ENCODE measurements around the gene ST14. TPM values are rescaled to one million over a fixed set of nuclear protein-coding genes. Genes with fewer than 3 reads are reported as not detected.

Gene ST14
- total RNA-seq, 4 donors from 2014 or later: 335 to 641 (median 446) TPM

GRCh38 chr11:130203766-130204702 is 44.5 kb downstream of the ST14 start:
- Histone ChIP-seq H3K27me3 (no peaks in the 10 kb centered on the region), H3K36me3 (peaks cover 0 to 16% (median 7%) of the 10 kb centered on the region in 4 donors), H3K4me1 (peaks cover 0 to 9% (median 2%) of the 10 kb centered on the region in 4 donors), H3K9me3 (no peaks in the 10 kb centered on the region), H3K27ac (no peak overlapping the region), H3K4me3 (no peak overlapping the region)
- DNase-seq: no peak
- TF ChIP-seq POLR2A (IDR thresholded peaks at IDR 0.05) (no peak), POLR2AphosphoS5 (IDR thresholded peaks at IDR 0.05) (no peak), CTCF (IDR thresholded peaks at IDR 0.05) (no peak), EP300 (IDR thresholded peaks at IDR 0.05; ENCODE audit: low read depth) (no peak)
- intact Hi-C loops (cut with DNase I; ENCODE audit: low total_unique reads): no loop called here
- 88 to 92% methylated on average over 13 to 27 of the region's 27 CpGs for WGBS, 2 donors (ENCODE audit: low coverage in 1 of 2)
- in situ Hi-C loops (cut with MboI; ENCODE audit: low pct_ligation_motif_present in 1 of 4, low pct_unique_long_range_greater_than_20kb in 1 of 4, low sequenced_read_pairs in 3 of 4): loop anchor here (25.0 kb wide), 3 partner anchors 183 to 658 kb away; no protein-coding TSS in a partner anchor

- intact Hi-C loops (cut with DNase I; ENCODE audit: low total_unique reads): no loop called here
- Histone ChIP-seq H3K27me3 (no peaks in the 10 kb centered on the region), H3K36me3 (peaks cover 0 to 14% (median 6%) of the 10 kb centered on the region in 4 donors), H3K4me3 (no peak overlapping the region), H3K27ac (no peak overlapping the region), H3K9me3 (no peaks in the 10 kb centered on the region), H3K4me1 (peaks cover 0 to 9% (median 2%) of the 10 kb centered on the region in 4 donors)
- DNase-seq: peak; percentile 5
- WGBS, 2 donors (ENCODE audit: low coverage in 1 of 2): 91 to 93% methylated on average over 6 to 11 of the region's 11 CpGs
- in situ Hi-C loops (cut with MboI; ENCODE audit: low pct_ligation_motif_present in 1 of 4, low pct_unique_long_range_greater_than_20kb in 1 of 4, low sequenced_read_pairs in 3 of 4): loop anchor here (25.0 kb wide), 3 partner anchors 183 to 658 kb away; no protein-coding TSS in a partner anchor
- TF ChIP-seq CTCF (IDR thresholded peaks at IDR 0.05) (no peak), POLR2AphosphoS5 (IDR thresholded peaks at IDR 0.05) (no peak), EP300 (IDR thresholded peaks at IDR 0.05; ENCODE audit: low read depth) (no peak), POLR2A (IDR thresholded peaks at IDR 0.05) (no peak)
These were observed 45.1 kb downstream of the ST14 start for GRCh38 chr11:130204703-130205095.

- Histone ChIP-seq H3K36me3 (peaks cover 0 to 13% (median under 1%) of the 10 kb centered on the region in 4 donors), H3K4me3 (no peak overlapping the region), H3K9me3 (no peaks in the 10 kb centered on the region), H3K4me1 (peaks cover 0 to 9% (median 2%) of the 10 kb centered on the region in 4 donors), H3K27me3 (no peaks in the 10 kb centered on the region), H3K27ac (peak overlapping the region in 3 of 4 donors; percentile 38 to 53 (median 42))
- TF ChIP-seq POLR2A (IDR thresholded peaks at IDR 0.05) (no peak), POLR2AphosphoS5 (IDR thresholded peaks at IDR 0.05) (peak in 1 of 3 donors; percentile 9), EP300 (IDR thresholded peaks at IDR 0.05; ENCODE audit: low read depth) (no peak), CTCF (IDR thresholded peaks at IDR 0.05) (no peak)
- in situ Hi-C loops (cut with MboI; ENCODE audit: low pct_ligation_motif_present in 1 of 4, low pct_unique_long_range_greater_than_20kb in 1 of 4, low sequenced_read_pairs in 3 of 4): loop anchor here (25.0 kb wide), 3 partner anchors 181 to 656 kb away; no protein-coding TSS in a partner anchor
- DNase-seq: peak; percentile 62
- intact Hi-C loops (cut with DNase I; ENCODE audit: low total_unique reads): no loop called here
- WGBS, 2 donors (ENCODE audit: low coverage in 1 of 2): 49 to 66% methylated on average over 17 to 22 of the region's 22 CpGs
These were observed 46.6 kb downstream of the ST14 start for GRCh38 chr11:130206141-130206540.
